MM.1S (cell line): ENCODE data around the gene XYLT1.

Experiments used
- DNase-seq: peaks from one replicate; pipeline ENCODE4 v3.0.0-alpha.2; 2015
- H2AFZ ChIP-seq: fragments of 300-600 bp; sonication (generic); 2 replicates; pipeline ENCODE4 v1.6.0; 2016; ENCODE audit warnings: antibody characterized with exemption, low read length
- H3F3A ChIP-seq: fragments of 300-600 bp; sonication (generic); 2 replicates; pipeline ENCODE4 v1.6.1; 2016; ENCODE audit warnings: mild to moderate bottlenecking, antibody characterized with exemption, low read length, moderate library complexity, mixed read lengths; ENCODE audit not compliant: insufficient read depth
- H3K27ac ChIP-seq: fragments of 300-600 bp; sonication (generic); 2 replicates; pipeline ENCODE4 v1.5.1; 2016; ENCODE audit warnings: mild to moderate bottlenecking, low read length
- H3K27me3 ChIP-seq: fragments of 300-600 bp; sonication (generic); replicated peaks from 2 replicates; pipeline ENCODE4 v1.6.0; 2016; ENCODE audit warnings: low read length; ENCODE audit not compliant: insufficient read depth
- H3K36me3 ChIP-seq: fragments of 300-600 bp; sonication (generic); replicated peaks from 2 replicates; pipeline ENCODE4 v1.6.1; 2016; ENCODE audit warnings: mild to moderate bottlenecking, low read length, mixed read lengths; ENCODE audit not compliant: insufficient read depth
- H3K4me1 ChIP-seq: fragments of 300-600 bp; sonication (generic); 2 replicates; pipeline ENCODE4 v1.6.1; 2016; ENCODE audit warnings: low read length, mixed read lengths
- H3K4me2 ChIP-seq: fragments of 300-600 bp; sonication (generic); 2 replicates; pipeline ENCODE4 v1.6.0; 2016; ENCODE audit warnings: low read depth, low read length
- H3K4me3 ChIP-seq: fragments of 300-600 bp; sonication (generic); 2 replicates; pipeline ENCODE4 v1.5.1; 2016; ENCODE audit warnings: low read length, mixed read lengths
- H3K79me2 ChIP-seq: fragments of 300-600 bp; sonication (generic); 2 replicates; pipeline ENCODE4 v1.6.1; 2016; ENCODE audit warnings: mixed run types, low read length, mixed read lengths
- H3K9ac ChIP-seq: fragments of 300-600 bp; sonication (generic); 2 replicates; pipeline ENCODE4 v1.6.1; 2016; ENCODE audit warnings: low read length, mixed read lengths
- H3K9me2 ChIP-seq: fragments of 300-600 bp; sonication (generic); replicated peaks from 2 replicates; pipeline ENCODE4 v1.6.1; 2016; ENCODE audit warnings: mild to moderate bottlenecking, low read length, mixed read lengths; ENCODE audit not compliant: insufficient read depth
- H3K9me3 ChIP-seq: fragments of 300-600 bp; sonication (generic); replicated peaks from 2 replicates; pipeline ENCODE4 v1.6.1; 2016; ENCODE audit warnings: mild to moderate bottlenecking, low read length, mixed read lengths; ENCODE audit not compliant: insufficient read depth
- H4K20me1 ChIP-seq: fragments of 300-600 bp; sonication (generic); 2 replicates; pipeline ENCODE4 v1.6.1; 2016; ENCODE audit warnings: mild to moderate bottlenecking, low read length, moderate library complexity, mixed read lengths; ENCODE audit not compliant: insufficient read depth
- CTCF ChIP-seq: fragments of 300-600 bp; sonication (generic); IDR thresholded peaks from 2 replicates; pipeline ENCODE4 v1.5.1; 2016; ENCODE audit warnings: antibody characterized with exemption, low read length, mixed read lengths
- EZH2 ChIP-seq: fragments of 300-600 bp; sonication (generic); optimal IDR thresholded peaks from 2 replicates; pipeline ENCODE3; 2017; ENCODE audit warnings: low read depth, mild to moderate bottlenecking, antibody characterized with exemption, low read length, mixed read lengths
- EZH2phosphoT487 ChIP-seq: fragments of 300-600 bp; sonication (generic); IDR thresholded peaks from 2 replicates; pipeline ENCODE4 v1.6.1; 2018; ENCODE audit warnings: antibody characterized with exemption, low read length

Gene XYLT1

GRCh38 chr16:17469011-17469740 is 1.6 kb downstream of the XYLT1 start:
- H3K9me3 ChIP-seq, result no peaks in the 10 kb centered on the region
- H3F3A ChIP-seq, result peaks cover 16% of the 10 kb centered on the region; the same call in 1 of the 2 replicates
- H3K36me3 ChIP-seq, result no peaks in the 10 kb centered on the region
- peaks cover 60% of the 10 kb centered on the region for H3K79me2 ChIP-seq
- H3K9me2 ChIP-seq, result no peaks in the 10 kb centered on the region
- no peaks in the 10 kb centered on the region for H4K20me1 ChIP-seq
- peak overlapping the region; percentile 87 for H3K4me2 ChIP-seq
- peak; percentile 23 for DNase-seq
- peaks cover 8% of the 10 kb centered on the region; the same call in 1 of the 2 replicates for H3K4me1 ChIP-seq
- H3K27me3 ChIP-seq, result no peaks in the 10 kb centered on the region
- peak overlapping the region; percentile 78 for H3K9ac ChIP-seq
- H3K4me3 ChIP-seq, result peak overlapping the region; percentile 66
- TF ChIP-seq EZH2 (no peak), EZH2phosphoT487 (no peak), CTCF (no peak)
- H3K27ac ChIP-seq, result peak overlapping the region; percentile 18
- no peak overlapping the region for H2AFZ ChIP-seq

GRCh38 chr16:17468611-17469010 is 2.1 kb downstream of the XYLT1 start:
- Histone ChIP-seq H2AFZ (no peak overlapping the region), H3K9me2 (no peaks in the 10 kb centered on the region), H3K79me2 (peaks cover 66% of the 10 kb centered on the region), H4K20me1 (no peaks in the 10 kb centered on the region), H3K9ac (peak overlapping the region; percentile 78), H3K4me2 (peak overlapping the region; percentile 87), H3K4me1 (peaks cover 12% of the 10 kb centered on the region), H3K9me3 (no peaks in the 10 kb centered on the region), H3K27ac (peak overlapping the region; percentile 18), H3K36me3 (no peaks in the 10 kb centered on the region), H3K27me3 (no peaks in the 10 kb centered on the region), H3K4me3 (peak overlapping the region; percentile 66), H3F3A (peaks cover 19% of the 10 kb centered on the region; the same call in 1 of the 2 replicates)
- no peak for DNase-seq
- no peak for TF ChIP-seq CTCF
- no peak for TF ChIP-seq EZH2phosphoT487
- no peak for TF ChIP-seq EZH2

GRCh38 chr16:17467923-17468540 is 2.7 kb downstream of the XYLT1 start:
- Histone ChIP-seq H3K36me3 (no peaks in the 10 kb centered on the region), H3K9ac (peak overlapping the region; percentile 78; the same call in 1 of the 2 replicates), H3K4me2 (peak overlapping the region; percentile 87), H3K4me3 (peak overlapping the region; percentile 66), H3K79me2 (peaks cover 71% of the 10 kb centered on the region), H2AFZ (no peak overlapping the region), H3K27me3 (no peaks in the 10 kb centered on the region), H3K4me1 (peaks cover 18% of the 10 kb centered on the region), H4K20me1 (no peaks in the 10 kb centered on the region), H3F3A (peaks cover 24% of the 10 kb centered on the region), H3K9me2 (no peaks in the 10 kb centered on the region), H3K27ac (peak overlapping the region; percentile 18; the same call in 1 of the 2 replicates), H3K9me3 (no peaks in the 10 kb centered on the region)
- no peak for TF ChIP-seq EZH2
- peak; percentile 70 for TF ChIP-seq CTCF
- peak; percentile 43 for DNase-seq
